GM10847 (cell line): ENCODE measurements around the gene BAG2.

Experiments
- POLR2A ChIP-seq: IDR thresholded peaks from 2 replicates; pipeline ENCODE4 v1.6.1; 2011; ENCODE audit not compliant: insufficient read length; ENCODE audit errors: extremely low read depth

BAG2 gene

DNA sequence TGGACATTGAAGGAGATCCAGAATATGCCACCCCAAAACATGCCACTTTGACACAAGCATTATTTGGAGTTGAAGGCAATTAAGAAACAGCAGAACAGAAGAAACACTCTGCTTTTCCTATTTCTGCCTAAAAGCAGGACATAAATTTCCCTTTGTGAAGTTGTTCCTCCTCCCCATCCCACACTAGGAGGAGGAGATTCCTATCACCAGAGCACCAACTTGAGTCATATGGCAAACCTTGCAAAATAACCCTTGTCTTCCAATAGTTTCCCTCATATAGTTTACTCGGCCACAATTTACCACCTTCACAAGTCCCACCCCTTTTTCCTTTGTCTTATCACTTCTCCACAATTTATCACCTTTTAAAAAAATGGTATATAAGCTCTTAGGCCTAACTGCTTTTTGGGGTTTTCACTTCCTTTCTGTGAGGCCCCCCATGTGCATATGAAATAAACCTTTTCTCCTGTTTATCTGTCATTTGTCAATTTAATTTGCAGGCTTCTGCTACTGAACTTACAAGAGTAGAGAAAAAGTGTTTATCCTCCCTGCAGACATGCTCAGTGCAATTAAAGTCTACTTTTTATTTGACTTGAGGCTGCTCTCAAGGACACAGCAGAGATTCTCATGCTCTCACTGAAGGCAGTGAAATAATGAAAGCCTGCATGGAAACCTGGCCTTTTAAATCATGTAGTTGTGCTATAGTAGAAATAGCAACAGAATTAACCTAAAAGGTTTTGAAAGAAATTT, 52.8 kb downstream of the BAG2 start:
- TF ChIP-seq POLR2A: no peak

DNA sequence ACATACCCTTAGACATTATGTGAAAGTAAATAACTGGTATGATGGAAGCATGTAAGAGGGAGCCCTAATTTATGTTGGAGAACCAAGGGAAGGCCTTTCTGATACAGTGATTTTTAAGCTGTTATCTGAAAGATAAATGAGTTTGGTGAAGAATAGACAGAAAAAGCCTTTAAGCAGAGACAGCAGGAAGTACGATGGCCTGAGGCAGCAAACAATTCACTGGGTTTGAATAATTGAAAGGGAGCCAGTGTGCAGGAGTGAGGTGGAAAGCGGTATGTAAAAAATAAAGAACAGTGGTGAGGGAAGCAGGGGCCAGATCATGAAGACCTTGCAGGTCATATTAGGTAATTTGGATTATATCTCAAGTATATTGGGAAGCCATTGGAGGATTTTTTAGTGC, 54.1 kb downstream of the BAG2 start:
- no peak for TF ChIP-seq POLR2A
